Daoy (cell line): Measurements from ENCODE around the gene KIAA1614. TPM values are rescaled to one million over a fixed set of nuclear protein-coding genes. Genes with fewer than 3 reads are reported as not detected.

Experiments
- DNase-seq: peaks from one replicate; pipeline ENCODE4 v3.0.0-alpha.2; 2015; ENCODE audit warnings: low read depth
- total RNA-seq: library from RNA; depleted of rRNA; stranded (reverse); fragments of >200 nt; shearing (Covaris generic); gene quantifications from 2 replicates; pipeline ENCODE4 v1.2.3, GENCODE V29; 2014; rRNA removed

KIAA1614 gene, protein sequence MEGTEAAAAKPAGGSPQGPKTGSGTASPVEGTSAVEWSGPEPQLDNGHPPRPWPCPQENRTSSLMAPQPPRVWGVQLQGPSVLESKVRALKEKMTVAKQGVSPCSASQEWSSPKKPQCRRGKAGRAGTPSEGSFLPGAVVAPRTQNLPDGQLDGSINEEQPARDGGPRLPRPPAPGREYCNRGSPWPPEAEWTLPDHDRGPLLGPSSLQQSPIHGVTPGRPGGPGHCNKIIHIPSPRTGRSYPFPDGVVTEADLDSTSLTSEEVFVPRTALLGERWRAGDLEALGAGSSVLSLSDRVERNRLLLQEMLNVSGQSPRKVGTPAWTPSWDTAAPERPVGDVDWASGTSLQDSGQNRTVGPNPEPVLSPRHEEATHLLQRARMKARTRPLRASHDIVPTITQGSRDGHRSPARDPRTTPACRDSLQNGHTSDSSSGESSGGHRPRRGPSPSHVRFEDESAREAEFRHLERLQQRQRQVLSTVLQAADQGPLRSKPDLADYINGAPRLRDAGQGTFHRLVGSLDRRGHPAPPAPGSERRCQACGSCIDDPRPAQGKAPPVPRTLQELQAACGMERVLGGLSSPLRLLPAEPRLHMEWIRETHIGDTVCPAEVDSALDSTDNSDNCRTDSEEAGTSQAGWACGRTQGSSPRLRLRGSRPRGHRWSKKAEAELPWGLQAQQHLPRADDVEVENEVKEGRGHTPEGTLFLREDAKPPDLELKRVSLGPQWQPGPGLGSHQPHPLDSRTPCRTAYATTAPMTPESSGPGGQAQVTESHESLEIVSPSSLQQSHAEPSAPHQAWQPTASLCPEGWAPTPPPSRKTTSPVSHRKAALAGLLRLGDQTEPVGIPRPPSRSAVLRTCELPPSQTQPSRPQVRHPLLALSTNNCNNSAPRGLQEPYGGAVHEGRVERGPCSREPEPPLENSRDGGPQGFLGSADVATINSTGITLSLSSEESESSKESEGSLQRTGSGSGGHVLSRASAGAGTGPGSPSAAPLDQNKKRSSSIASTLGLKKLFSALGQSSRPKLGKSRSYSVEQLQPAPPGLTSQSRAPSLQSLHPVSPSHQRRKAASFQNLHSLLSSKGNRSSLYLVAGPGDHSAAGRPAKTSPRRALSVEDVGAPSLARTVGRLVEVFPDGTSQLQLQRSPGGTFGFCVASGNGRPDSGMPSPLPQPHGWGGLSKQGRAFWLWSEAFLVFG
- total RNA-seq: 0.48 and 0.57 TPM in 2 replicates

GRCh38 chr1:180912801-180913565, at the start of gene KIAA1614:
Gene KIAA1614, plus strand, starts transcription at chr1:180912897. Its CDS starts 347 bp downstream, at chr1:180913244.
- peak; percentile 66 for DNase-seq

GRCh38 chr1:180863158-180863775, 49.4 kb upstream of the KIAA1614 start:
- peak; percentile 42 for DNase-seq

DNA sequence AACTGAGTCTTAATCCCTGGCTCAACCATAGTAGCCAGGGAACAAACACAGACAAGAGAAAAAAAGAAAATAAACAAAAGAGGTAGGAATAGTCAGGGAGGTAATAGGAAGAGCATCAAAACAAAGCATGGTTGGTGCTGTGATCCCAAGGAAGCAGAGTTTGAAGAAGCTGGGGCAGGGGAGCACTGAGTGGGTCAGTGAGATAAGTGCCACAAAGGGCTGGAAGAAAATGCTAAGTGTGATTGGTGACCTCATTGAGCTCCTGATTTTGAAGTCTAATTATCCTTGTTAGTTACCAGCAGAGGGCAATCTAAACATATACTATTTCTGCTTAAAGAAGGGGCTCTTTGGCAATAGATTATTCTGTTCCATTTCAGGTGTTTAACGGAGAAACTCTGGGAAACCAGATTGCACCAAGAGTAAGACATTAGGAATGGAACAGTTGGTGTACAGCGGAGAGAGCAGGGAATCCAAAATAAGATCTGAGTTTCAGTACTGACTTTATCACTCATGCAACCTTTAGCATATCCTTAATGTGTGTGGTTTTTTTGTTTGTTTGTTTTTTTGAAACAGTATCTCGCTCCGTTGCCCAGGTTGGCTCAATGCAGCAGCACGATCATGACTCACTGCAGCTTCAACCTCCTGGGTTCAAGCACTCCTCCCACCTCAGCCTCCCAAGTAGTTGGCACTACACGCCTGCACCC, 30.7 kb upstream of the KIAA1614 start:
- DNase-seq: peak; percentile 57

GRCh38 chr1:180884588-180885300, 28.0 kb upstream of the KIAA1614 start:
- no peak for DNase-seq

DNA sequence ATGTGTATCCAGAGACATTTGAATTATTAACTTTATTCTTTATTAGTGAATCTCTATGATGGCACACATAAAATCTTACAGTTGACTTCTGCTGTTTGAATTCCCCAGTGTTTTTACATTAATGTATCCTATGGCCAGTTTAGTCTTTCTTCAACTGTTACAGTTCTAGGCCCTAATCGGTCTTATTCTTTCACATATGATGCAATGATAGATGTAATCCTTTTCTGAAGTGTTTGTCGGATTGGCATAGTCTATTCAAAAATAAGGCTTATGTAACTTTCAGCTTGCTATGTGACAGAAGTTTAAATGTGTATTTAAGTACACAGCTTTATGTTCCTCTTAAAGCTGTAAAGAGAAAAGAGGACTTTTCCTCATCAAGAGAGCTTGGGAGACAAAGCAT, 26.4 kb upstream of the KIAA1614 start:
- DNase-seq: no peak

- DNase-seq: no peak
Observed at GRCh38 chr1:180887841-180888240, 24.9 kb upstream of the KIAA1614 start.

DNA sequence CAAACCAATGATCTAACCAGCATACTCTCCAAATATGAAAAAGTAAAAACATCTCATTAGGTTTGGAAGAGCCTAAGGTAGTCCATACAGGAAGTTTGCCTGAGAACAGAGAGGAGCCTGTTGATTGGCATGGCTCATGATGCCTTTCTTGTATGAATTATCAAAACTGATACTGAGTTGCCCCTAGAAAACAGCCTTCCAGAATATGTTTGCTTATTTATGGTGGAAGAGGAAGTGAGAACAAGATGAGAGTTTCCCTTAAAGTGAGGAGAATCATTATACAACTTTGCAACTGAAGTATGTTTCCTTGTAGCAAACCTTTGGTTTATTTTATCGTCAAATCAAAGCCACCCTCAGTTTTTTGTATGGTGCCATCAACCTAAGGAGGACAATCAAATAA, 23.8 kb upstream of the KIAA1614 start:
- DNase-seq: no peak

GRCh38 chr1:180889325-180889724, 23.4 kb upstream of the KIAA1614 start:
- no peak for DNase-seq

DNA sequence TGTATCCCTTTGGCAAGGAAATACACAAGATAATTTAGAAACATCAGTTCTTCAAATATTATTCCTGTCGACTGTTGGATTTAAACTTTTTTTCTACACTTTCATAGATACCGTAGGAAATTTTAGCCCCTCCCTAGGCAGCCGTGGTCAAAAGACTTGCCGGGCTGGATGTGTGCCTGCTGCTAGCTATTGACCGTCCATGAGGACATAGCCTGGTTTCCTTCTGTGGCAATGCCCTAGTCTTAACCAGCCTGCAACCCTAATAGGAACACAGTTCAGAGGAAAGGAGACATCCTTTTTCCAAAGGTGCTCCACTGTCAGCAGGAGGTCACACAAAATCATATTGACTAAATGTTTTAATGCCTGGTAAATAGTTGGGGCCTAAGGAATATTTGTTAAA, 20.4 kb upstream of the KIAA1614 start:
- DNase-seq: no peak

DNA sequence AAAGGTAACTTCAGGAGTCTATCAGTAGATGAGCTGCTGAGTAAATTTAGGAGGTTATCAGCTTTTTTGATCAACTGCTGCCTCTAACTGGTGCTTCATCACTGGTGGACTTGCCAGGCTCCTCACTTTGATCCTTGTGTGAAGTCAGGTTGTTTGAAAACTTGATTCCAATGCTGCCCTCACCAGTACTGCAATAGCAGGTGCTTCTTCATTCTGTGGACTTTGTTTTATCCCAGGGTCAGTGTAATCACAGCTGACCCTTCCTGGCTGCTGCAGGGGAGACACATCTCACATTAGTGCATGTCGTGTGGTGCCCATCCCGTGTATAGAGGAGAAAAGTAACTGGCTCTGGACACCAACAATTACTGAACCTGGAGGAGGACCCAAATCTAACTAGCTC, 20.0 kb upstream of the KIAA1614 start:
- DNase-seq: no peak

GRCh38 chr1:180893614-180894013, 19.1 kb upstream of the KIAA1614 start:
- DNase-seq: no peak

GRCh38 chr1:180896161-180896560, 16.5 kb upstream of the KIAA1614 start:
- no peak for DNase-seq

DNA sequence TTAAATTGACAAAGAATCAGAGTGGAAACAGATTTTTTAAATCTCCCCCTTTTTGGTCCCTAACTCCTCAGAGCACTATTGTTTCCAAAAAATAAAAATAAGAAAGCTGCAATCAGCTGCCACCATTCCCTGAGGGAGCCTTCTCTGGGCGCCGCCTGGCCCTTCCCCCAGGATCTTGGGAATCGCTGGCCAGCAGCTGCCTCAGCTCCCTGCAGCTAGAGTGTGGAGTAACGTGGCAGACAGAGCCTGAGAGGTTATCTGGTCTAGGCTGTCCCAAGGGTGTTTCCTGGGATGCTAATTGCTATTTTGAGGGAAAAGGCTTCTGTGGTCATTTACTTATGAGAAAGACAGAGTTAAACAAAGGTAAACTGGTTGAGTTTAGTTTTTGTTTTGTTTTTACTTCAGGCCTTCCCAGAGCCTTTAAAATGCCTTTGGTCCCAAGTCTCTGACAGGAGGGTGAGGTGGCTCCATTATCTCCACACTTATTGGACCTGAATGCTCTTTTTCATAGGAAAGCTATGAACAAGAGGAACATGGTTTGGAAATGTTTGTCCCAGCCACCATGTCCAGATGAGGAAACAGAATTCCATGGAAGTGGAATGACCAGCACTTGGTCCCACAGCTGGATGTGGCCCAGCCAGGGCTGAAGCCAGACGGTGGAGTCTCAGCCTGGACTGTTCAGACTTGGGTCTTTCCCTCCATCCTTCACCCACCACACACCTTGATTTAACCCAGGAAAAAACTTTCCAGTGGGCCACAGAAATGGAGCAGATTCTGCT, 14.1 kb upstream of the KIAA1614 start:
- DNase-seq: no peak

DNA sequence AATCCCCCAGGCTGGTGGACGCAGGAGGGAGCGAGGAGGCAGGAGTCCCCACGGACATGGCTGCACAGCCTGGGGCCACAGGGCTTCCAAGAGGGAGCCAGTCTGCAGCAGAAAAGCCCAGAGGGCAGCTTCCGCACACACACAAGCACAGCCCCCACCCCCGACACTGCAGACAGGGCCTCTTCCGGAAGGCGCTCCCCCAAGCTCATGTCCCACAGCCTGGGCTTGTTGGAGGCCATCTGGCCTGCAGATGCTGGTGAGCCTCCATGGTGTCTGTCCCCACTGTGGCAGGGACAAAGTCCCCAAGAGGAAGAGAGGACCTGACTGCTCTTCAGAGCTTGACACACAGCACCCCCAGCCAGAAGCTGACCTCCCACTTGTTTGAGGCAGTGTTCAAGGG, 13.4 kb upstream of the KIAA1614 start:
- DNase-seq: no peak

DNA sequence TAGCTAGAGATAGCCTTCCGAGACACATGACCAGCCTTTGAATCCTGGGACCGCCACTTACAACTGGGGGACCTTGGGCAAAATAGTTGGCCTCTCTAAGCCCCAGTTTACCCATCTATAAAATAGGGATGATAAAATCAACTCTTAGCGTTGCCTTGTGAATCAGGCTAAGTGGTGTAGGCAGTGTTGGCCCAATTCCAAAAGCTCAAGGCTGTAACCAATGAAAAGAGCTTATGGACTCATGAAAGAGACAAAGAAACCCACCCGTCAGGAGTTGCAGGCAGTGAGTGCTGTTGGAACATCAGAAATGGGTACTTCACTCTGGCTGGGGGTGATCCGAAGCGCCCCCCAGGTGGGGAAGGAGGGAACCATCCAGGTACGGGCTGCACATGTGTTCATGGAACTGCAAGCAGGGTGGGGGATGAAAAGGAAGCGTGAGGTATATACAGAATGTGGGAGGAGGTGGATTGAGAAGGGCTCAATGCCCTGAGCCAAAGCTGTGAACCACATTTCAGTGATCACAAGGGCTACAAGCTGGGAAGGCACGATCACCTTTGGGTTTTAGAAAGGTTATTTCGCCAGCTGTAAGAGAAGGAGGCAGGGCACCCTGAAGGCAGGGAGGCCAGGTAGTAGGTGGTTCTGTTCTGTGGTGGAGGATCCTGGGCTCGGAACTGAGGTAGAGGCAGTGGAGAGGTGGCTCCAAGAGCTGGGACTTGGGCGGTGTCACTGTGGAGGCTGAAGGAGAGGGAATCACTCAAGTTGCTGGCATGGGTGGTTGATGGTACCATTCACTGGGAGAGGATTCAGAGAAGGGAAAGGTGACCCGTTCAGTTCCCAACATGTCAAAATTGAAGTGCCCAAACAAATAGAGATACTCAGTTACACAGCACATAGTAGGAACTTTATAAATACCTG, 11.4 kb upstream of the KIAA1614 start:
- DNase-seq: no peak

GRCh38 chr1:180902541-180902940, 10.2 kb upstream of the KIAA1614 start:
- DNase-seq: no peak

- DNase-seq: no peak
Observed at GRCh38 chr1:180905927-180906326, 6.8 kb upstream of the KIAA1614 start.

DNA sequence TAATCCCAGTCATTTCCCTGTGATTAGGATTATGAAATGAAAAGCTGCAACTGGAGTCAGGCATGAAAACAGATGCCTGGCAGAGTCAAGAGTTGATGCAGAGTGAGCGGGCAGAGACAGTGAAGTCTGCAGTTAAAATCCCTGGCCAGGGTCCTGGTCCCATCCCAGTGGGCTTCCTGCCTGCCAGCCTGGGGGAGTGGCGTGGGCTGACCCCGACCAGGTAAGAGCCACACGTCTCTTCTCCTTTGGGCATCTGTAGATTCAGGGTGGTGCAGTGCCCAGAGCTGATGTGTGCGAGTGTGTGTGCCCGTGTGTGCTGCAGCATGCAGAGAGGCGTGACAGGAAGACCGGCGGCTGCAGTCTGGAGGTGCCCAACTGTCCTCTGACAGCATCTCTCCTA, 6.2 kb upstream of the KIAA1614 start:
- no peak for DNase-seq
